Activated CD8-positive, alpha-beta memory T cell treated with anti-CD3 and anti-CD28 coated beads for 48 hours (primary cell): ENCODE results near the gene PATE2.

Source experiments
- DNase-seq, 3 experiments: peaks; one replicate each; pipeline ENCODE4 v3.0.0-alpha.2; 2020; ENCODE audit warnings: low read depth in 2 of 3, low spot score in 2 of 3

The PATE2 gene

DNA sequence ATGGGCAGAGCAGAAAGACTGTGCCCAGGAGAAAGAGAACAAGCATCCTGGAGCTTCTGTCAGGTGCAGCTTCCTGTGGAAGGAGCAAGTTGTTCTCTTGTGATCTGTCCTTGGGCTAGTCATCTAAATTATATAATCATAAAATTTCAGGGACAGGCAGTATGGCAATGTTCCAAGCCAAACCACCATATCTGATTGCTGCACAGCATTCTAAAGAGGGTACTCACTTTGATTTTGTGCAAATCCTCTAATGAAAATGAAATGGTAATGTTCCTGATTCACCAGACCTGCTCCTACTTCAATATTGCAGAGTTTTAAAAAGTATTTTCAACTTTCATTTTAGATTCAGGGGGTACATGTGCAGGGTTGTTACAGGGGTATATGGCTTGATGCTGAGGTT is at the start of gene PATE2:
Gene PATE2, minus strand, starts transcription at position 101 of the 400 bp plus-strand sequence. Its CDS starts 55 bp downstream, at position 46.
- no peak for DNase-seq

DNA sequence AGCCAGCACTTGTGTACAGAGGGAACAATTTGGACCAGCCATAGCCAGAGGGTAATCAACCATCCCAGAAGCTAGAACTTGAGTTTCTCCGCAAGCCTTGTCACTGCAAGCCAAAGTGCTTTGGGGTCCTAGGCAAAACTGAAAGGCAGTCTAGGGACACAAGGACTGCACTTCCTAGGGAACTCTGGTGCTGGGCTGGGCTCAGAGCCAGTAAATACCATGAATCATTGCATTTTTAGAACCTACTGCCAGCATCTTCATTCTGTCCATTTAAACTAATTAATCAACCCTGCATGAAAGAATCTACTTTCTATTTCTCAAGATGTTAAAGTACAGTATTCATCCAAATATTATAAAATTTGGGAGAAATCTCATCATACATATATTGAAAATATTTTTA is 29.3 kb upstream of the PATE2 start:
- DNase-seq = no peak

DNA sequence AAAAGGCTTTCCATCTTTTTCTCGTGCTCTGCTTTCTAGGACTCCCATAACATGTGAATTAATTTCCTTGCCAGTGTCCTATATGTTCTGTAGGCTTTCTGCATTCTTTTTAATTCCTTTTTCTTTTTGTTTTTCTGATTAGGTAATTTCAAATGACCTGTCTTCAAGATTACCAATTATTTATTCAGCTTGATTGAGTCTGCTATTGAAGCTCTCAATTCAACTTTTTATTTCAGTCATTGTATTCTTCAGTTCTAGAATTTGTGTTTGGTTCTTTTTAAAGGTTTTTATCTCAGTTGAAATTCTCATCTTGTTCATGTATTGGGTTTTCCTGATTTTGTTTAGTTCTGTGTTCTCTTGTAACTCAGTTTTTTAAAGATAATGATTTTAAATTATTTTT is 23.8 kb upstream of the PATE2 start:
- no peak for DNase-seq

- DNase-seq = no peak
Observed at GRCh38 chr11:125799808-125800207, 21.2 kb upstream of the PATE2 start.

- DNase-seq = no peak
Observed at GRCh38 chr11:125797641-125798040, 19.0 kb upstream of the PATE2 start.

- no peak for DNase-seq
Observed at GRCh38 chr11:125790825-125791224, 12.2 kb upstream of the PATE2 start.

DNA sequence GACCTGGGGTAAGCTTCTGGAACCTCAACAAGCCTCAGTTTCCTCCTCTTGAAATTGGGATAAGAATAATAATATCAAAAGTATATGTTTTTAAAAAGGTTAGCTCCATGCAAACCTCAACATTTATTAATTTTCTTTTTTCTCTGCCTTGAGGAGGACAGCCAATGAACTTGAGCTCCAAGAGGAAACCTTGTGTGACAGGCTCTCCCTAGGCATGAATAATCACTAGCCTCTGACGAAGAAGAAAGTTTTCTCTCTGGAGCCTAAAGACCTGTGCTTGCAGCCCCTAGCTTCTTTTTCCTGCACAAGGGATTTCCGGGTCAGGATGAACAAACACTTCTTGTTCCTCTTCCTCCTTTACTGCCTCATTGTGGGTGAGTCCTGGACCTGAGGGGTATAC is 9.2 kb upstream of the PATE2 start, which contains the start of gene PATE3:
Gene PATE3, plus strand, starts transcription at position 301 of the 400 bp plus-strand sequence. Its CDS starts 25 bp downstream, at position 326.
- DNase-seq = no peak

- no peak for DNase-seq
Observed at GRCh38 chr11:125784678-125785077, 6.0 kb upstream of the PATE2 start.

- no peak for DNase-seq
Observed at GRCh38 chr11:125777309-125777708, 1.3 kb downstream of the PATE2 start.

- no peak for DNase-seq
Observed at GRCh38 chr11:125773516-125773915, 5.1 kb downstream of the PATE2 start.

DNA sequence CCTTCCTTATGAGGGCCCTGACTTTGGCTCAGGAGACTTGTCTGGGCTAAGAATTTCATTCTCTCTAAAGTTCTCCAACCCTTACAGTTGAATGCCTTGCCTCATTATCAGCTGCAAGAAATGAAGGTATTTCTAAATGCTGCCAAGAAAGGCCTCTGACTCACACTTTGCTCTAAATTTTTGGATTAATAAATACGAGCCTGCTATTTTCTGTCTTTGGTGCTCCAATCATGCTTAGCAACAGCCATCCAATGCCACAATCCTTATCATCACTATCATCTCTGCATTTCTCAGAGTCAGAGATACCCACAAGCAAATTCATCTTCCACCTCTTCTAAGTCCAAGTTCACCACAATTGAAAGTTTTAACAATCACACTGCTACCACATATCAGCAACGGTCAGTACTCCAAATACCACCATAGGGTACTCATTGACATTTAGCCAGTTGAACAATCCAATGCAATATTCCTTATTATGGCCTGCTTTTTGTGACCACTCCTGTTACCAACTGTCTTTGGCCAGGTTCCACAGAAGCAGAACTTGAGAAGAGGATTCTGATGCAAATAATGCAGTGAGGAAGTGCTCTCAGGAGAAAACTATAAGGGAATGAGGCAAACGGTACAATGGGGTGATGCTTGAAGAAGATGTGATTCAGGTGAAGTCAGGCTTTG is 5.7 kb downstream of the PATE2 start:
- no peak for DNase-seq

GRCh38 chr11:125770583-125770982 is 8.0 kb downstream of the PATE2 start:
- DNase-seq = no peak

GRCh38 chr11:125768336-125769046 is 10.1 kb downstream of the PATE2 start:
- DNase-seq = no peak

GRCh38 chr11:125766251-125766650 is 12.4 kb downstream of the PATE2 start:
- no peak for DNase-seq

DNA sequence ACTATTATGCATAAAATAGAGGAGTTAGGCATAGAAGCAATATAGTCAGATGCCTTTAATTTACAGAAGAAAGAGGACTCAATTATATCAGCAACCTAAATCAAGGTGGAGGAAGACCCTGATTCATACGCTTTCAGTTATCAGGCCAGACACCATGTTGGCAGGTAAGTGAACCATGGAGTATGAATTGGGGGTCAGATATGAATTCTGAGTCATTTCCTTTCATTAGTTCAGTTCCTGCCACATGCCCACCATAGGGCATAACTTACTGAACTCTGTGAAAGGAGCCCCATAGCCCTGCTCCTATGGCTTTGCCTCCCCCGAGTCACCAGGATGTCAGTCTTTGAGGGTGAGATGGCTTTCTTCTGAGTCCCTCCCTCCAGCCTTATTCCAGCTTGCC is 15.1 kb downstream of the PATE2 start:
- DNase-seq = no peak

DNA sequence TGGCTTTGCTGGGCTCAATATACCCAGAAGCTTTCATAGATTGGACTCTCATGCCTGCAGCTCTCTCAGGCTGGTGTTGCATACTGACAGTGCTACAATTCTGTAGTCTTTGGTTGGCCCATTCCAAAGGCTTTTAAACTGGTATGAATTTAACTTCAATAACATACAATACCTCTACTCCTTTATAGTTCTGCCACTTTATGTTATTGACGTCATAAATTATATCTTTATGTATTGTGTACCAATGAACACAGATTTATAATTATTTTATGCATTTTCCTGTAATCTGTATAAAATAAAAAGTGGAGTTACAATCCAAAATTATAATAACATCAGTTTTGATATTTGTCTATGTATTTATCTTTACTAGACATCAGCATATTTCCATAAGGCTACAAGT is 16.2 kb downstream of the PATE2 start:
- DNase-seq = no peak

- no peak for DNase-seq
Observed at GRCh38 chr11:125756050-125756449, 22.6 kb downstream of the PATE2 start.

- no peak for DNase-seq
Observed at GRCh38 chr11:125750629-125751028, 28.0 kb downstream of the PATE2 start.

- DNase-seq = no peak
Observed at GRCh38 chr11:125745979-125746378, 32.6 kb downstream of the PATE2 start, which contains the start of gene PATE1. Gene PATE1, plus strand, starts transcription at chr11:125746279. Its CDS starts 26 bp downstream, at chr11:125746305.

DNA sequence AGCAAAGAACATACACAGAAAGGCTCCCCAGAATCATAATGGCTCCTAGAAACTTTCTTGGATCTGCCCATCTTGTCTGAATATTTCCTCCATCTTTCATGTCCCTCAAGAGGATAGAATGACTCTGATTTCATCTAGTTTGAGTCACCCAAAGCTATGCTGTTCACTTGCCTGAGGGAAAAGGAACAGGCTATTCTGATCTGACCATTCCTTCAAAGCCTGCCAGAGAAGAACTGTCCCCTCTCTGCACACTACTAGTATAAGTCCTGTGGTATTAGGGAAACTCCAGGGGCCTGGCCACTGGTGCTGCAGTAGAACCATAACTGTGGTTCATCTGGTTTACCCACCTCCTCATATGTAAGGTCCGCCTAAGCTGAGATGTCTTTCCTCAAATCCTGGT is 34.9 kb downstream of the PATE2 start:
- DNase-seq = no peak

- DNase-seq = no peak
Observed at GRCh38 chr11:125740617-125741016, 38.0 kb downstream of the PATE2 start.

DNA sequence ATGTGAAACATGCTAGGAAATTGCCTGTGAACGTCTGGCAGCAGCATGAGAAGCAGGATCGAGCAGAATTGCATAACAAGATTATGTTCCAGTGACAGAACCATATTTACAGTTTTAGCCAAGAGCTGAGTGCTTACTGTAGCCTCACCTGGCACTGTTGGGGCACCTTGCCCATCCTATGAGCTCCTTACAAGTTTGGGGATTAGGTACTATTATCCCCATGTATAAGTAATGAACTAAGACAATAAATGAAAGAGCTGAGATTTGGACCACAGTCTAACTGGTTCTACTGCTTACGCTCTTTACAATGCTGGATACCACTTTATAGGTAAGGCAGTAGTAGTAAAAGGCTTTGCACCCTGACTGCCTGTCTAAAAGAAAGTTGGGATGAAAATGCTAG is 49.7 kb downstream of the PATE2 start:
- no peak for DNase-seq
